Measurements from ENCODE around the gene ZMAT5. TPM values are rescaled to one million over a fixed set of nuclear protein-coding genes. Genes with fewer than 3 reads are reported as not detected.
A peak's percentile ranks its signal among the peaks of the same experiment; 100 is the strongest.

The ZMAT5 gene
- total and polyA plus RNA-seq, 2 of the 13 experiments (the other 11 are each of a cell fraction or from before 2014, with no cell fraction given): 20.7 to 27.8 TPM

GRCh38 chr22:29766632-29767170 is at the start of gene ZMAT5 (continued):
- TF ChIP-seq ETV5 (CRISPR knock-in tag; IDR thresholded peaks at IDR 0.05; ENCODE audit: borderline replicate concordance): peak; percentile 61; the same call in 1 of the 2 replicates
- TF ChIP-seq TBX2 (CRISPR knock-in tag; IDR thresholded peaks at IDR 0.05; ENCODE audit: borderline replicate concordance): no peak; the same call in 1 of the 2 replicates
- no peak for TF ChIP-seq ARNTL (CRISPR knock-in tag; IDR thresholded peaks at IDR 0.05)
- peak; percentile 15; the same call in 1 of the 2 replicates for TF ChIP-seq ZHX2 (IDR thresholded peaks at IDR 0.05; ENCODE audit: low read depth)
- no peak for TF ChIP-seq ZHX2 (CRISPR knock-in tag; IDR thresholded peaks at IDR 0.05; ENCODE audit: borderline replicate concordance)
- TF ChIP-seq MYC (CRISPR knock-in tag; IDR thresholded peaks at IDR 0.05; ENCODE audit: borderline replicate concordance): peak; percentile 16; the same call in 1 of the 2 replicates
- TF ChIP-seq TOPORS (CRISPR knock-in tag; IDR thresholded peaks at IDR 0.05): no peak
- TF ChIP-seq CBX5 (CRISPR knock-in tag; IDR thresholded peaks at IDR 0.05; ENCODE audit: borderline replicate concordance): 0 out of 2 replicates have a peak, but pooled peaks have one; percentile 34
- no peak for TF ChIP-seq PAWR (CRISPR knock-in tag; IDR thresholded peaks at IDR 0.05; ENCODE audit: borderline replicate concordance)
- TF ChIP-seq ZUFSP (CRISPR knock-in tag; IDR thresholded peaks at IDR 0.05; ENCODE audit: borderline replicate concordance): no peak
- TF ChIP-seq RAD21 (CRISPR knock-in tag; IDR thresholded peaks at IDR 0.05): no peak
- TF ChIP-seq ZBTB33 (CRISPR knock-in tag; IDR thresholded peaks at IDR 0.05): peak; percentile 35; the same call in 1 of the 2 replicates
- TF ChIP-seq POGZ (CRISPR knock-in tag; IDR thresholded peaks at IDR 0.05): peak; percentile 2; the same call in 1 of the 2 replicates
- 0 out of 2 replicates have a peak, but pooled peaks have one; percentile 73 for TF ChIP-seq ZFP82 (CRISPR knock-in tag; IDR thresholded peaks at IDR 0.05; ENCODE audit: borderline replicate concordance)
- 0 out of 2 replicates have a peak, but pooled peaks have one; percentile 48 for TF ChIP-seq HOMEZ (CRISPR knock-in tag; IDR thresholded peaks at IDR 0.05; ENCODE audit: low read depth)
- TF ChIP-seq MAFF (IDR thresholded peaks at IDR 0.05; ENCODE audit: low read depth, low read length): no peak
- no peak for TF ChIP-seq DPF2 (CRISPR knock-in tag; IDR thresholded peaks at IDR 0.05; ENCODE audit: borderline replicate concordance, low read depth)
- TF ChIP-seq ZNF605 (CRISPR knock-in tag; IDR thresholded peaks at IDR 0.05): peak; percentile 36
